GM12891 (cell line): ENCODE measurements around the gene C19orf38.

Source experiments
- PAX5 ChIP-seq: IDR thresholded peaks from 2 replicates; pipeline ENCODE4 v1.6.1; 2011; ENCODE audit warnings: low read length, moderate library complexity, mild to moderate bottlenecking; ENCODE audit not compliant: insufficient read depth, severe bottlenecking
- POLR2A ChIP-seq: IDR thresholded peaks from 2 replicates; pipeline ENCODE4 v1.6.1; 2011; ENCODE audit warnings: low read depth, low read length, control low read depth

DNA sequence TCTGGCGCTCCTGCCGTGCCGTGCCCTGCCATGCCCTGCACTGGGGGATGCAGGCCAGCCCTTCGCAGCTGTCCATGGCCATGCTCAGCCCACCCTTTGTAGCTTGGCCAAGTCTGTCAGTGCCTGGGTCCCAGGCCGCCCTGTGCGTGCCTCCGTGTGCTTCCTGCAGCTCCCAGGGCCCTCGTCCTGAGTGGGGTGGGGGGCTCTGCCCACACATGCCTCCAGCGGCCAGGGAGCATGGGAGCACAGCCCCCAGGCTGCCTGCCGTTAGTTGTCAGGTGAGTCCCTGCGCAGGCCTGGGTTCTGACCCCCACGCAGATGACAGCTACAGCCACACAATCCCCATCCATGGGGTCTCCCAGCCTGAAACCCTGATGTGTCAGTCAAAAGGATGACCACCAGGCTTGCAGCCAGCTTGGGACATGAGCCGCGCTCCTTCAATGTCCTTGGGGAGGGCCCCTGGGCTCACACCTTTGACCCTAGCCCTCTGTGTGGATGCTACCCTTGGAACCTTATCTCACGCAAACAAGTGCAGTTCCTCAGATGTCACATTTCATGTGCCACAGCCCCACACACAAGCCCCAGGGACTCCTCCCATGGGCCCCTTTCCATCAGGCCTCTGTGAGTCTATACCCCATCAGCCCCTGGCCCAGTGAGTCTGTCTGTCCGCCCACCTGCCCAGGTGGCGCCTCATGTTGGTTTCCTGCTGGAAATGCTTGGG, 36.7 kb upstream of the C19orf38 start:
- TF ChIP-seq POLR2A (no peak), PAX5 (no peak)
